HG02938 (cell line): ENCODE data around the gene HIVEP3.
"Not testable (repeated sequence)": the region's sequence is repeated elsewhere in the genome, so short reads cannot be mapped to it uniquely, and the experiment has no call there.

Source experiments
- ATAC-seq: cut with Tn5 transposase; IDR thresholded peaks from one replicate; pipeline ENCODE4 v1.9.1; 2021; ENCODE audit warnings: mild to moderate bottlenecking, moderate library complexity; ENCODE audit not compliant: unreplicated experiment

The HIVEP3 gene

DNA sequence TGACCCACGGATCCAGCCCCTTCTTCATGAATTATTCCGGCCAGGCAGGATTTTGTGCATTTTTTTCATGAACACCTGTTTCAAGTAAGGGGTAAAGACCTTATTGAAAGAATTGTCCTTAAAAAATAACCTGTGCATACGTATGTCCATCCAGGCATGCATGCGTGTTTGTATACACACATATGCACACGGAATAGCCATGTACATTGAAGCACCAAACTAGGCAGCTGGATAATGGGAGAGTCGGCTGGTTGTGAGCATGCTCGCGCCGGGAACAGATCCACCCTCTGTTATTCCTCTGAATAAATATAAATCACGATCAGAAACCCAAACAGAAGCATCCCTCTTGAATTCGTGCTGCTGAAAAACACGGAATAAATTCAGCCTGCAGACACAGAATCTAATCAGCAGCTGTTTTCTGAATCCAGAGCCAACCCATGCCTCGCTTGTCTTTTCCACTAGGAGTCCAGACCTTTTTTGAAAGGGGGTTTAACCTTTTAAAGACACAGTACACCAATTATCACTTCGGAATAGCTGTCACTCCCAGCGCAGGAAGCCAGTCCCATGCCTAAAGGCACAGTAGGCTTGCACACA, at the start of gene HIVEP3:
HIVEP3 (minus strand) TSS at position 473 of the 594 bp plus-strand sequence.
- no peak for ATAC-seq

DNA sequence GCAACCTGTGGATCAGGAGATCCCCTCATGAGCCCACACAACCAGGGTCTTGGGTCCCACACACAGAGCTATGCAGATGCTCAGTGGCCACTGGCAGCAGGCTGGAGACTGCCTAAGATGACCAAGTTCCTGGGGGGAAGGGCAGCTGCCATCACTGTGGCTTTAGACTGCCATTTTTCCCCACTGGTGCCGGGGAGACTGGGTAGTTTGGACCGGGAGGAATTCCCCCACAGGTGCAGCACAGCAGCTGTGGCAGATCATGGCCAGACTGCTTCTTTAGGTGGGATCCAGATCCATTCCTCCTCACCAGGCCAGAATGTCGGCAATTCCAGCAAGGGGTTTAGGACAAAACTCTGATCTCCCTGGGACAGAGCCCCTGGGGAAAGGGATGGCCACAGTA, 45.7 kb upstream of the HIVEP3 start:
- no peak for ATAC-seq

DNA sequence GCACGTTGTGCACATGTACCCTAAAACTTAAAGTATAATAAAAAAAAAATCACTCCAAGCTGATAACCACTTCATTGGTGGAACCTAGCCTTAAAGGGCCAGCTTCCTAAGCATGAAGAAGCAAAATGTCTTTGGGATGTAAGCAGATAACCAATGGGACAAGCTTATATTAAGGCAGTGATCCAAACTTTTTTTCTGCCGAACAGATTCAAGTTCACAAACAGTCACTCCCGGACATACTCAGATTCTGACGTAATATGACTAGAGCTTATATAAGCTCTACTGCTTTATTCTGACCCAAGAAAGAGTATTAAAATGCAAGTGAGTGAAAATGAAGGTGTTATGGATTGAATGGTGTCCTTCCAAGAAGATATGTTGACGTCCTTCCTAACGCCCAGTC, 44.9 kb upstream of the HIVEP3 start:
- ATAC-seq: no peak

DNA sequence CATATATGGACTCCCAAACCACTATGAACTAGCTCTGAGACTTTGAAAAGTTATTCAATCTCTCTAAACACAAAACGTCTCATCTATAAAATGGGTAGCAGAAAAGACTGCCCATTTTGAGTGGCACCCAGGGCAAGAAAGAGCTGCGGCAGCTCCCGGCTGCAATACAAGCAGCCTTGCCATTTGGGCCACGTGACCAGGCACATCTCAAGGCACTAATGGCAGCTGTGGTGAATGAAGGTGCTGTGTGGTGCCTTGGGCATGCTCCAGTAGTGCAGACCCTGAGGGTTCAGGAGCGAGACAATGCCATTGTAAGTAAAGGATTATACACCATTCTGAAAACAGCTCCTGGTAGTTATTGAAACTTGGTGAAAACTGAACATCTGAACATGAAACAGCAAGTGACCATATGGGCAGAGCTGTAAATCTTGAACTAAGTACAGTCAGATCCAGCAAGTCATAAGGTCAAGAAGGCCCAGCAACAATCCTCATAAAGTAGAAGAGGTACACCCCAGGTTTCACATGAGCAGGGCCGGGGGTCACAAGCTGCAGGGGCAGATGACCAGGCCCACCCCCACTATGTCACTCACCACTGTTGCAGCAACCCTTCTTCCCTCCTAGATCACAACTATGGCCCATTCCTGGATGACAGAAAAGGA, 39.4 kb upstream of the HIVEP3 start:
- ATAC-seq: no peak

DNA sequence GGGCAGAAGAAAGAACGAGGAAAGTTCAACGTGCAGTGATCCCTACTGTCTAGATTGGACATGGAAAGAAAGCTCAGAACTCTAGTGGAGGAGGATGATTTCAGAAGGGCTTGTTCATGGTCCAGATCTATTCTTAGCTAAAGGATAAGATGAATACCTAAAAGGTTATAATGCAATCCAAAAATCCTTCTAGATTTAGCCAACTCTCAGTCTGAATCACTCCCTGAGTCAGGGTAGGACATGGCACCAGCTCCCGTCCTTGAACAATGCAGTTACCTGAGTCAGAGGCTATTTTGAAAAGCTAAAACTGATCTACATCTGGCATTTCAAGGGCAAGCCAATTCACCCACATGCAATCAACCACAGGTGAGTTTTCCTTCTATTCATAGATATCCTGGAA, 38.8 kb upstream of the HIVEP3 start:
- ATAC-seq: no peak

DNA sequence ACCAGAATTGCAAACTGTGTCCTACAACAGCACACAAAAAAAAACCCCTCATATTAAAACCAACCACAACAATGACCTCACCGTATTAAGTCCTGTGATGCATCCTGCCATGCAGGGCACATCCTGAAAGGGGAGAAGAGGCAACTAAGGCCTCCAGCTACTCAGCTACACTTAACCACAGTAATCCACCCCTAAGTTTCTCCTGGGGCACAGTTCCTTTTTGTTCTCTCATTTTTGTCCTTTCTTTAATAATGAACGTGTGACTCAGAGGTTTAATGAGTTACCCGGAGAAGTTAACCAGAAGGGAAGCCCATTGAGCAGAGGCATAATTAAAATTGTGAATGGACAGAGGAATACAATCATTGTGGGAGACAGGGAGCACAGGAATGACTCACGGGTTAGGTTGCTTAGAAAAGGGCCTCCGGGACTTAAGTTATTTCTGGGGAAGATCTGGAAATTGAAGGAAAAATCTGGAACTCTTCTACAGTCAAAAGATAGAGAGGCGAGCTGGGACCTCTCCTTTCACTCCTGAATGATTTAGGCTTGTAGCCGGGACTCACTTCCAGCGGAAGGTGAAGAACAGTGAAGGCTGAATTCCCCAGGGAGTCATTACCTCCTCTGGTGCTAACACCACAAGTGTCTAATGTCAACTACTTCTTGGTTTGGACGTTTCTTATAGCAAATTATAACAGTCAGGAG, 36.9 kb upstream of the HIVEP3 start:
- ATAC-seq: peak; percentile 77

DNA sequence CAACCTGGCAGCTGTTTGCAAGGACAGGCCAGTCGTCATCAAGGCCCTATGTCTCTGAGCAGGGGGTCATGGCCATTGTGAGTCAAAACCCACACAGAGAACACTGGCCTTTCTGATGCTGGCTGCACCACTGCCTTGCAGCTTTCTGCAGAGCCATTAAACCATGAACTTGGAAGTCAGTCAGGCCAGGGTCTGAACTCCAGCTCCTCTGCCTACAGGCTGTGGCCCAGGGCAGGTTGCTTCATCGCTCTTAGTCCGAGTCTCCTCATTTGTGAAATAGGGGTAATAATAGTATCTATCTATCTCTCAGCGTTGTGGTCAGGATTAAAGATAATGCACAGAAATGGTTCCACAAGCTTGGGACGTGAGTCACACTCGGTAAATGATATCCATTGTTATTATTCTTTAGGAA, 35.8 kb upstream of the HIVEP3 start:
- no peak for ATAC-seq

DNA sequence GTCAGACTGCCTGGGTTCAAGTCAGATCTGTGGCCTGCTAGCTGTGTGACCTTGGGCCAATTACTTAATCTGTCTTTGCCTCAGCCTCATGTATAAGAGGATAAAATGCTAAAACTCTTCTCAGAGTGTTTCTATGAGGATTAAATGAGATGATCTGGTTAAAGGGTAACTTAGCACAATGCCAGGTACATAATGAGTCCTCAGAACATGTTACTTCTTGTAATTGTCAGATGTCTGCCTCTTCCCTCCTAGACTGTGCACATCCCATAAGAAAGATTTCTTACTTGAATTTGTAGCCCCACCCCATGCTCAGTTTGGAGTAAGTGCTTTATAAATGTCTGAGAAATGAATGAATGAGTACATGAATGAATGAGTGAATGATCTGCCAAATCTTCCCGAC, 34.6 kb upstream of the HIVEP3 start:
- no peak for ATAC-seq

DNA sequence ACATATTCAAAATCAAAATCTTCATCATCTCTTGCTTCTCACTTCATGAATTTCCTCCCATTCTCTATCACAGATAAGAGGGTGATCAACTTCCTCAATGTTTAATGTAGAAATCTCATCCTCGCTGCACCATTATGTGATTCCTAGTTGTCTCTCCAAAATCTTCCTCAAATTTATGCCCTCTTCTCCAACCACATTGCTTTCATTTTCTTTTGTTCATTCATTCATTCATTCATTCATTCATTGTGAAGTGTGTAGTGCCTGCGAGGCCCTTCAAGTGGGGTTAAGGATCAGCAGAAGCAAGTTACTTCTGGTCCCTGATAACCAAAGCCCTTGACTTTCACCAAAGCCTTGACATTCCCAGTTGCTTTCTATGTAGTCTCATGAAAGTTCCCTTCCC, 33.5 kb upstream of the HIVEP3 start:
- no peak for ATAC-seq

DNA sequence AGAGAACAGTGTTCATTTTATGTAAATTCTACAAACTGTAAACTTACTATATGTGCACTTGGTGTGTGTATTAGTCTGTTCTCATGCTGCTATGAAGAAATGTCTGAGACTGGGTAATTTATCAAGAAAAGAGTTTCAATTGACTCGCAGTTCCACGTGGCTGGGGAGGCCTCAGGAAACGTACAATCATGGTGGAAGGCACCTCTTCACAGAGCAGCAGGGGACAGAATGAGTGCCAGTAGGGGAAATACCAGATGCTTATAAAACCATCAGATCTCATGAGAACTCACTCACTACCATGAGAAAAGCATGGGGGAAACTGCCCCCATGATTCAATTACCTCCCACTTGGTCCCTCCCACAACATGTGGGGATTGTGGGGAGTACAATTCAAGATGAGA, 32.8 kb upstream of the HIVEP3 start:
- ATAC-seq: not testable (repeated sequence)

DNA sequence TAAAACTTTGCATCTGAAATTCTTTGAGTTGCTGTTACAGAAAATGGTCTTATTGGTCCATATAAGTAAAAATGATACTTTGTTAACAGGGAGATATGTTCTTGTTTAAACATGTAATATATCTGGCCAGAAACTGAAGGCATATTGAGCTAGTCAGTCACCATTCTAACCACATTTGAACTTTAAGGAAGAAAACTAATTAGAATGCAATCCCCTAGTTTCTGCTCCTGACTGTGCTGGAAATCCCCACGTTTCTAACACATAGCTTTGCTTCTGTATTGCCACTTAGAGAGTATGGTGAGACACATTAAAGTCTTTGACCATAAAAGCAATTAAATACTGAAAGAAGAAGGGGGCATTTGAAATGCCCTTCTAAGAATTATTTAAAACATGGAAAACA, 32.1 kb upstream of the HIVEP3 start:
- no peak for ATAC-seq

DNA sequence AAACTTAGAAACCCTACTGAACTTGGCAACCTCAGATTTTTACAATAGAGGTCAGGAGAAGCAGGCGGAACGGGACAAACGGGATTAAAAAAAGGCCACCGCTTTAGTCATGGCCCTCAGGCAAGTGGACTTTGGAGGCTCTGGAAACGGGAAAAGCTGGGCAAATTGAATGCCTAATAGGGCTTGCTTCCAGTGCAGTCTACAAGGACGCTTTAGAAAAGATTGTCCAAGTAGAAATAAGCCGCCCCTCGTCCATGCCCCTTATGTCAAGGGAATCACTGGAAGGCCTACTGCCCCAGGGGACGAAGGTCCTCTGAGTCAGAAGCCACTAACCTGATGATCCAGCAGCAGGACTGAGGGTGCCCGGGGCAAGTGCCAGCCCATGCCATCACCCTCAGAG, 27.2 kb upstream of the HIVEP3 start:
- not testable (repeated sequence) for ATAC-seq

DNA sequence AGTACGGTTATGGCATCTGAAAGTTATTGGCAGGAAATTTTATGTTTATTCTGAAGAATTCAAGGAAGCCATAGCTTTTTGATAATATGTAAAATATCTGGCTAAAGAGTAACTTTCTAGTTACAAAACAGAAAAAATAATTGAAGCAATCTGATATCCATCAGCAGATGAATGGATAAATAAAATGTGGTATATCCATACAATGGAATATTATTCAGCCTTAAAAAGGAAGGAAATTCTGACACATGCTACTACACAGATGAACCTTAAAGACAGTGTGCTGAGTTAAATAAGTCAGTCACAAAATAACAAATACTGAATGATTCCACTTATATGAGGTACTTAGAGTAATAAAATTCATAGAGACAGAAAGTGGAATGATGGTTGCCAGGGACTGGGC, 25.0 kb upstream of the HIVEP3 start:
- no peak for ATAC-seq

DNA sequence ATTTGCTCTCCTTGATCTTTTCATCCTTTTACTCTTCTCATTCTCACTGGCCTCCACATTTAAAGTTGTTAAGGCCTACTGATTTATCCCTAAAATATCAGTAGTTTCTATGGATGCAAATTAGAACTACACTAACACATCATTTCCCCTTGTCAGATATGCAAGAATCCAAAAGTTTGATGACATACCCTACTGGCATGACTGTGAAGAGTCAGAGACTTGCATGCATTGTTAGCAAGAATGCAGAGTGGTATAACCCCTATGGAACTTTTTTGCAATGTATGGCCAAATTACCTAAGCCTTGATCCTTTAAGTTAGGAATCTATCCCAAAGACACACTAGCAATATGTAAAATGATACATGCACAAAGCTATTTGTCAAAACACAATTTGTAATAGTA, 23.6 kb upstream of the HIVEP3 start:
- no peak for ATAC-seq

DNA sequence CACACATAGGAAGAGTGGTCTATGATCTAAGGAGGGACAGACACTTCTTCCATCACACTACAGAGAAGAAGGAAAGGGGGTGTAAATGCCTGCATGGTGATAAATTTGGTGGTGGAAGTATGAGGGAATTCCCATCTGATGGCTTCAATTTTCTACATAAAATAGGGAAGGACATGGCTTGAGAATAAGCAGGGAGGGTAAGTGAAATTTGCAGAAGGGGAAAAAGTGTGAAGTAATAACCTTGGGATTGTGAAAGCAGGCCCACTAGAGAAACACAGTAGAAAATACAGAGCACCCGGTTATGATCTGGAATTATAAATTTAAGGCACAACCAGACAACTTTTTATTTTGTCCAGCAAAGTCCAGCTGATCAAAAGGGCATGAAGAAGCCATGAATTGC, 22.7 kb upstream of the HIVEP3 start:
- ATAC-seq: no peak

DNA sequence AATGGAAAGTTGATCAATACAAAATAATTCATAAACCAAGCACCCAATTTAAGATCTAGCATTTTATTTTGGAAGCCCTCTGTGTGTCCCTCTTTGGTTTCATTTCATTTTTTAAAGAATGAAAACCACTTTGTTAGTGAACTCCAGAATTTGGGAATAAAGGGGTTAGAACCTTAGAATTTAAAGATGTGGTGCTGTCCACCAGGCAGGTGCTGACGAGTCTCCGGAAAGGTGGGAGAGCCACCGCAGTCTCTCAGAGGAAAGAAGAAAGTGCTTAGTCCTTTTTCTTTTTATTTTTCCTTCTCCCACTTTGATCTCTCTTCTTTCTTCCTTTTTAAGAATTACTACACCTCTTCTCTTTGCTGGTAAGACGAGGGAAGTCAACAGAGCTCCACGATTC, 20.5 kb upstream of the HIVEP3 start:
- ATAC-seq: no peak

DNA sequence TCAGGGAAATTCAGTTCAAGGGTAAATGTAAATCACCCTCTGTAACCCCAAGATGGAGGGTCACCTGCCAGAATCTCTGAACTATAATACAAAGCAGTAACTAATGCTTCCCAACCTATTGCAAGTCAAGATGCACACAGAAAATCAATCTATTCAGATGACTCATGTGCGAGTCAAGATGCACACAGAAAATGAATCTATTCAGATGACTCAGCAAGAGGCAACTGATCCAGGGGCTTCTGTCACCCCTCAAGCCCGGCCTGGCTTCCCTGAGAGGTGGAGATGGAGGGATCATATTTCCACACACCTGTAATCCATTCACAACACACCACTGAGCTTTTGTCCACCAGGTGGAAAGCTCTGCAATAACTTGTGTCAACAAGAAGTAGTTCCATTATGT, 17.4 kb upstream of the HIVEP3 start:
- no peak for ATAC-seq

DNA sequence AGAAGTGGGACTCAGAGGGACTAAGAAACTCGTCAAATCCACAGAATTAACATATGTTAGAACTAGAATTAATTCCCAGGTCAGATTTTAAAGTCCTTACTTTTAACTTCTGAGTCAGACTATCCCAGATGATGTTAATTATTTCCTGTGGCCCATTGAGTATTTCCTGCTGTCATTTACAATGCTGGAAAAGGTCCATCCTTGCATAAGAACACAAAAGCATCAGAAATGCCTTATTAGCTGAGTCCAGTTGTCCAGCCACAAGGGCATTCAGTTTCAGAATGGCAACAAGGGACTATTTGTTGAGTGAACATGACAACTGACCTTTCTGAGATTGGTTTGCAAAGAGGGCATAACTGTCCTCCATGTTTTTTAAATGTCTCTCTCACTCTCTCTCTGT, 16.5 kb upstream of the HIVEP3 start:
- no peak for ATAC-seq

DNA sequence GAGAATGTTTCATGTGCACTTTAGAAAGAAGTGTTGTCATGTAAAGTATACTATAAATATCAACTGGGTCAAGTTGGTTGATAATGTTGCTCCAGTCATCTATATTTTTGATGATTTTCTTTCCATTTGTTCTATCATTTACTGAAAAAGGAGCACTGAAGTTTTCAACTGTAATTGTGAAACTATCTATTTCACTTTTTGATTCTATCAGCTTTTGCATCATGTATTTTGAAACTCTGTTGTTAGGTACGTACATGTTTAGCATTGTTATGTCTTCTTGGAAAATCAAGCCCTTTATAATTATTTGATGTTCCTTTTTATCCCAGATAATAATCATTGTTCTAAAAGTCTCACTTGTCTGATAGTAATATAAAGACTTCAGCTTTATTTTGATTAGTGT, 14.4 kb upstream of the HIVEP3 start:
- ATAC-seq: no peak

DNA sequence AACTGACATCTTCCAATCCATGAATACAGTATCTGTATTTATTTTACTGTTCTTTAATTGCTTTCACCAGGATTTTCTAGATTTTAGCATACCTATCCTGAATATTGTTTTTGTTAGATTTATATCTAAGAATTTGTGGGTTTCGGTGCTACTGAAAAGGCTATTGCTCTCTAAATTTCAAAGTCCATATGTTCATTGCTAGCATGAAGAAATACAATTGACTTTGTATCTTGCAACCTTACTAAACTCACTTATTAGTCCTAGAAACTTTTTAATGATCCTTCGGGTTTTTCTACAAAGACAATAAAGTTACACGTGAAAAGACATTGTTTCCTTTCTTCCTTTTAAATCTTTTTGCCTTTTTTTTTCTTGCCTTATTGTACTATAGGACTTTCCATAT, 12.9 kb upstream of the HIVEP3 start:
- no peak for ATAC-seq

DNA sequence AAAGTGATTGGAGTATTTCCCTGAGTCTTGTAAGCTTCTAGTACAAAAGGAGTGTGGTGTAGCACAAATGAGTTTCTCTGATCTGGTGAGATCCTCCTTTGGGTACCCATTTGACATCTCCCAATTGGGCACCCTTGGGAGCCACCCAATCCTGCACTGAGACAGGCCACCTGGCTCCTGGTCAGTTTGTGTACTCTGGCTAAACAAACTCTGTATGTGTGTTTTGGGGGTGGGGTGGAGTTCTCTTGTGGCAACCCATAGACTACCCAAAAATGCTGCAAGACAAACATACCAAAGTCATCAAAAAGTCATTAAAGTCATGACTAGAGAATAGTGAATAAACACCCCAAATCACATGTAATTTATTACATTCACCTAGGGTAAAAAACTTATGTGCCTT, 8.4 kb upstream of the HIVEP3 start:
- no peak for ATAC-seq

DNA sequence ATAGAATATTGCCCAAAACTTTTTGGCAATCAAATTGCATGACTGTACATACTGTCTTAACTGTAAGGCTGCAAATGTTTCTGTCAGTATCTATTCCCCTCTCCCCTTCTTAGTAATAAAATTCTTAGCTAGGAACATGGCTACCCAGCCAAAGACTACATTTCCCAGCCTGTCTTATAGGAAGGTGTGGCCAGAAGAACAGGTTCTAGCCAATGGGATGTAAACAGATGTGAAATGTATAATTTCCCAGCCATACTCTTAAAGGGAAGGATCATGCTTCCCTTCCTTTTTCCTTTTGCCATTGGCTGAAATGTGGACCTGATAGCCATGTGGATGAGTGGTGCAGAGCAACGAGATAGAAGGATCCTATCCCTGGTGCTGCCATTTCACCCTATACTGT, 7.0 kb upstream of the HIVEP3 start:
- ATAC-seq: no peak

DNA sequence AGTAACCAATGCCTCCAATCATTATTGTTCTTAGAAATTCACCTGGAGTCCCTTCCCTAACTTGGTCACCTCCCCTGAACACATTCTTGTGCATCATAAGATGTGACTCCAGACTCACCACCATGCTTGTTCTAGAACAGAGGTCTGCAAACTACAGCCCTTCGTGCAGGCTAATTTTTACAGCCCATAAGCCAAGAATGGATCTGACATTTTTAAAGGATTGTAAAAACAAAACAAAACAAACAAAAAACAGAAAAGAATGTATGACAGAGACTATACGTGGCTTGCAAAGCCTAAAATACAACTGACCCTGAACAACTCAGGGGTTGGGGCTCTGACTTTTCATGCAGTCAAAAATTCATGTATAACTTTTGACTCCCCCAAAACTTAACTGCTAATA, 6.2 kb upstream of the HIVEP3 start:
- ATAC-seq: no peak
